SH-SY5Y (cell line): ENCODE measurements around the gene ANO7.

Experiments used
- GATA2 ChIP-seq: IDR thresholded peaks from 2 replicates; pipeline ENCODE4 v1.6.1; 2011; ENCODE audit warnings: mild to moderate bottlenecking, low read depth, low read length
- GATA3 ChIP-seq: IDR thresholded peaks from 2 replicates; pipeline ENCODE4 v1.6.1; 2011; ENCODE audit warnings: low read depth, mild to moderate bottlenecking, low read length, moderate library complexity

- TF ChIP-seq GATA2 (no peak), GATA3 (no peak)
Measured at GRCh38 chr2:241153616-241154015, 34.9 kb upstream of the ANO7 start.
